Prostate gland (tissue), 2 donors: ENCODE results near the gene LIMS2. TPM values are rescaled to one million over a fixed set of nuclear protein-coding genes. Genes with fewer than 3 reads are reported as not detected.

Experiments
- DNase-seq: peaks from one replicate; pipeline ENCODE4 v3.0.0-alpha.2; 2019; ENCODE audit warnings: low spot score
- H3K27ac ChIP-seq, 2 donors: fragments of 200-600 bp; sonication (generic); 2 replicates each; pipeline ENCODE4 v1.5.1; 2017 to 2019
- H3K27me3 ChIP-seq: fragments of 200-600 bp; sonication (generic); replicated peaks from 2 replicates; pipeline ENCODE4 v1.5.1; 2019; ENCODE audit not compliant: insufficient read depth
- H3K36me3 ChIP-seq, 2 donors: fragments of 200-600 bp; sonication (generic); 1 replicate in 1 of 2; 2 replicates in 1 of 2; pipeline versions ENCODE4 v1.5.1 to v1.8.1; 2017 to 2019
- H3K4me1 ChIP-seq: fragments of 200-600 bp; sonication (generic); replicated peaks from 2 replicates; pipeline ENCODE4 v1.5.1; 2019
- H3K4me3 ChIP-seq, 2 donors: fragments of 200-600 bp; sonication (generic); 2 replicates each; pipeline ENCODE4 v1.5.1; 2017 to 2019
- H3K9me3 ChIP-seq: fragments of 200-600 bp; sonication (generic); 2 replicates; pipeline ENCODE4 v1.5.1; 2017
- POLR2A ChIP-seq: fragments of 450-650 bp; IDR thresholded peaks from one replicate; pipeline ENCODE4 v1.6.1; 2016; ENCODE audit warnings: antibody characterized with exemption, mild to moderate bottlenecking
- POLR2AphosphoS5 ChIP-seq: sonication (generic); formaldehyde crosslinking; IDR thresholded peaks from one replicate; pipeline ENCODE4 v1.6.1; 2017; ENCODE audit warnings: antibody characterized with exemption
- WGBS: methylation state at CpG from one replicate; pipeline ENCODE4 v1.1.5; 2018; 5-methylcytosine and 5-hydroxymethylcytosine counted together
- intact Hi-C: fragments of 100-400 bp; cut with DNase I; formaldehyde crosslinking; loops from one replicate; pipeline ENCODE4 v1.14.2; 2022
- total RNA-seq, 2 donors: library from RNA; depleted of rRNA; stranded (reverse); fragments of >200 nt; gene quantifications; one replicate each; pipeline ENCODE4 v1.1.0, GENCODE V29; 2016
- TF ChIP-seq, protein P1 (sequence below), 4 experiments: fragments of 200-600 bp in 2 of 4; fragments of 450-650 bp in 2 of 4; sonication (generic) in 2 of 4; IDR thresholded peaks; 1 replicate in 3 of 4; 2 replicates in 1 of 4; pipeline ENCODE4 v1.5.1; 2016 to 2019; ENCODE audit warnings: antibody characterized with exemption in 4 of 4, mild to moderate bottlenecking in 2 of 4, moderate library complexity in 2 of 4

LIMS2 gene
- total RNA-seq, 2 donors from 2014 or later: 31.9 to 63.2 TPM

DNA sequence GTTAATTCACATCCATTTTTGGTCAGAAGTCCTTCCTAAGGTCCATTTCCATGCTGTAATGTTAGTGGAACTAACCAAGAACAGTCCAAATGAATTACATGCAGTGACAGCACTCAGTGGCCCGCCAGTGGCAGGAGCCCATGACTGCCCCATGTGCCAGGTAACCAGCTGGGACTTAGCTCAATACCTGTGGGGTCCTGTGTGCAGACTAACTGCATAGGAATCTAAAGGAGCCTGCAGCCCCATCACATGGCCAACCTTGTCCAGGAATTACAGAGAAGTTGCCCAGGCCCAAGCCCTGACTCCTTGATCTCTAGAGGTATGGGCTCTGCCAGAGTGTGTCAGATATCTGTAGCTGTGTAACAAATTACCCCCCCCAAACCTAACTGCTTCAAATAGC, 64.8 kb downstream of the LIMS2 start:
- H3K27ac ChIP-seq: no peak overlapping the region
- no peak for DNase-seq
- H3K27me3 ChIP-seq: no peaks in the 10 kb centered on the region
- H3K9me3 ChIP-seq: no peaks in the 10 kb centered on the region
- intact Hi-C loops: no loop called here
- H3K4me1 ChIP-seq: no peaks in the 10 kb centered on the region
- TF ChIP-seq POLR2A: no peak
- no peak for TF ChIP-seq POLR2AphosphoS5
- TF ChIP-seq, protein P1, sequence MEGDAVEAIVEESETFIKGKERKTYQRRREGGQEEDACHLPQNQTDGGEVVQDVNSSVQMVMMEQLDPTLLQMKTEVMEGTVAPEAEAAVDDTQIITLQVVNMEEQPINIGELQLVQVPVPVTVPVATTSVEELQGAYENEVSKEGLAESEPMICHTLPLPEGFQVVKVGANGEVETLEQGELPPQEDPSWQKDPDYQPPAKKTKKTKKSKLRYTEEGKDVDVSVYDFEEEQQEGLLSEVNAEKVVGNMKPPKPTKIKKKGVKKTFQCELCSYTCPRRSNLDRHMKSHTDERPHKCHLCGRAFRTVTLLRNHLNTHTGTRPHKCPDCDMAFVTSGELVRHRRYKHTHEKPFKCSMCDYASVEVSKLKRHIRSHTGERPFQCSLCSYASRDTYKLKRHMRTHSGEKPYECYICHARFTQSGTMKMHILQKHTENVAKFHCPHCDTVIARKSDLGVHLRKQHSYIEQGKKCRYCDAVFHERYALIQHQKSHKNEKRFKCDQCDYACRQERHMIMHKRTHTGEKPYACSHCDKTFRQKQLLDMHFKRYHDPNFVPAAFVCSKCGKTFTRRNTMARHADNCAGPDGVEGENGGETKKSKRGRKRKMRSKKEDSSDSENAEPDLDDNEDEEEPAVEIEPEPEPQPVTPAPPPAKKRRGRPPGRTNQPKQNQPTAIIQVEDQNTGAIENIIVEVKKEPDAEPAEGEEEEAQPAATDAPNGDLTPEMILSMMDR (IDR thresholded peaks at IDR 0.05): no peak
- no peaks in the 10 kb centered on the region for H3K36me3 ChIP-seq
- 85% methylated on average over 1 of the region's 1 CpG for WGBS
- H3K4me3 ChIP-seq: no peak overlapping the region

- no peak overlapping the region for H3K4me3 ChIP-seq
- no peaks in the 10 kb centered on the region for H3K27me3 ChIP-seq
- TF ChIP-seq, protein P1 (IDR thresholded peaks at IDR 0.05): no peak
- TF ChIP-seq POLR2AphosphoS5: no peak
- no peak for TF ChIP-seq POLR2A
- H3K27ac ChIP-seq: no peak overlapping the region
- H3K36me3 ChIP-seq: no peaks in the 10 kb centered on the region
- H3K9me3 ChIP-seq: no peaks in the 10 kb centered on the region
- intact Hi-C loops: no loop called here
- 98% methylated on average over 8 of the region's 8 CpGs for WGBS
- no peaks in the 10 kb centered on the region for H3K4me1 ChIP-seq
- no peak for DNase-seq
Measured at GRCh38 chr2:127609818-127610217, 65.5 kb downstream of the LIMS2 start.

DNA sequence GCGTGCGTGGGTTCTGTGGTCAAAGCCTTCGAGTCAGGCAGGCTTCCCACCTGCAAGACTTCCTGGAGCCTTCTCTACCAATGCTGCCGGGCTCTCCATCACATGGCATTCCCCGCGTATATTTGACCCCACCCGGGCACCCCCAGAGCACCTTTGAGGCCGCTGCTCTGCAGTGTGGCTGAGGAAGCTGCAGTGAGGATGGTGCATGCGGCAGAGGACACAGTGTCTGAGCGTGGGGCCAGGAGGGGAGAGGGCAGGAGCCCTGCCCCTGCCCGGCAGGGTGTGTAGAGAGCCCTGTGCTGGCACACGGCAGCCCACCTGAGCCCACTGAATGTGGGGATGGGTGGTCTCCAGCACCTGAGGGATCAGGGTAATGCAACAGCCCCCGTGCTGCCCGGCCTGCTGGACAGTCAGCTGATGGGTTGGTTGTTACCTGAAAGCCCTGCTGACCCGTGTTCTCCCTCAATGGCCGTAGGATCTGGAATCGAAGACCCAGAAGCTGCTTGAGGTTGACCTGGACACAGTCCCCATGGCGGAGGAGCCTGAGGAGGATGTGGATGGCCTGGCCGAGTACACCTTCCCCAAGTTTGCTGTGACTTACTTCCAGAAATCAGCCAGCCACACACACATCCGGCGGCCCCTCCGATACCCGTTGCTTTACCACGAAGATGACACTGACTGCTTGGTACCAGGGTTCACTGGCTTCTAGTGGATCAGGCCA, 66.1 kb downstream of the LIMS2 start:
- Histone ChIP-seq H3K27ac (no peak overlapping the region), H3K36me3 (no peaks in the 10 kb centered on the region), H3K27me3 (no peaks in the 10 kb centered on the region), H3K4me3 (no peak overlapping the region), H3K9me3 (no peaks in the 10 kb centered on the region), H3K4me1 (no peaks in the 10 kb centered on the region)
- intact Hi-C loops: no loop called here
- 87% methylated on average over 24 of the region's 24 CpGs for WGBS
- TF ChIP-seq POLR2AphosphoS5 (no peak), POLR2A (no peak)
- TF ChIP-seq, protein P1 (IDR thresholded peaks at IDR 0.05): no peak
- no peak for DNase-seq

- H3K36me3 ChIP-seq: no peaks in the 10 kb centered on the region
- DNase-seq: no peak
- intact Hi-C loops: no loop called here
- H3K4me1 ChIP-seq: no peaks in the 10 kb centered on the region
- TF ChIP-seq, protein P1 (IDR thresholded peaks at IDR 0.05): no peak
- no peak for TF ChIP-seq POLR2A
- no peak for TF ChIP-seq POLR2AphosphoS5
- H3K9me3 ChIP-seq: no peaks in the 10 kb centered on the region
- H3K27ac ChIP-seq: no peak overlapping the region
- WGBS: 86% methylated on average over 24 of the region's 25 CpGs
- H3K27me3 ChIP-seq: no peaks in the 10 kb centered on the region
- no peak overlapping the region for H3K4me3 ChIP-seq
Measured at GRCh38 chr2:127608061-127609030, 67.0 kb downstream of the LIMS2 start.
